Kidney epithelial cell (primary cell): Measurements from ENCODE around the gene EIF3A. TPM values are rescaled to one million over a fixed set of nuclear protein-coding genes. Genes with fewer than 3 reads are reported as not detected.

Source experiments
- DNase-seq: peaks from one replicate; pipeline ENCODE4 v3.0.0-alpha.2; 2010; ENCODE audit warnings: low read depth
- H3K27me3 ChIP-seq: 2 replicates; pipeline ENCODE4 v1.6.0; 2011; ENCODE audit warnings: low read length; ENCODE audit not compliant: control insufficient read depth, insufficient read depth
- H3K36me3 ChIP-seq: 2 replicates; pipeline ENCODE4 v1.5.1; 2011; ENCODE audit warnings: low read length; ENCODE audit not compliant: control insufficient read depth, insufficient read depth
- H3K4me3 ChIP-seq: 2 replicates; pipeline ENCODE4 v1.5.1; 2011; ENCODE audit warnings: low read depth, mild to moderate bottlenecking, control low read depth, low read length
- total RNA-seq: library from RNA; depleted of rRNA; stranded (reverse); fragments of >200 nt; gene quantifications from 2 replicates; pipeline ENCODE4 v1.2.3, GENCODE V29; 2015
- TF ChIP-seq, protein P1 (sequence below): IDR thresholded peaks from 2 replicates; pipeline ENCODE4 v1.5.1; 2011; ENCODE audit warnings: mild to moderate bottlenecking, moderate library complexity, low read length, control low read depth, inconsistent platforms; ENCODE audit not compliant: insufficient read depth, poor library complexity, severe bottlenecking

The EIF3A gene
- total RNA-seq, 1 donor from 2014 or later, result 140 TPM

DNA sequence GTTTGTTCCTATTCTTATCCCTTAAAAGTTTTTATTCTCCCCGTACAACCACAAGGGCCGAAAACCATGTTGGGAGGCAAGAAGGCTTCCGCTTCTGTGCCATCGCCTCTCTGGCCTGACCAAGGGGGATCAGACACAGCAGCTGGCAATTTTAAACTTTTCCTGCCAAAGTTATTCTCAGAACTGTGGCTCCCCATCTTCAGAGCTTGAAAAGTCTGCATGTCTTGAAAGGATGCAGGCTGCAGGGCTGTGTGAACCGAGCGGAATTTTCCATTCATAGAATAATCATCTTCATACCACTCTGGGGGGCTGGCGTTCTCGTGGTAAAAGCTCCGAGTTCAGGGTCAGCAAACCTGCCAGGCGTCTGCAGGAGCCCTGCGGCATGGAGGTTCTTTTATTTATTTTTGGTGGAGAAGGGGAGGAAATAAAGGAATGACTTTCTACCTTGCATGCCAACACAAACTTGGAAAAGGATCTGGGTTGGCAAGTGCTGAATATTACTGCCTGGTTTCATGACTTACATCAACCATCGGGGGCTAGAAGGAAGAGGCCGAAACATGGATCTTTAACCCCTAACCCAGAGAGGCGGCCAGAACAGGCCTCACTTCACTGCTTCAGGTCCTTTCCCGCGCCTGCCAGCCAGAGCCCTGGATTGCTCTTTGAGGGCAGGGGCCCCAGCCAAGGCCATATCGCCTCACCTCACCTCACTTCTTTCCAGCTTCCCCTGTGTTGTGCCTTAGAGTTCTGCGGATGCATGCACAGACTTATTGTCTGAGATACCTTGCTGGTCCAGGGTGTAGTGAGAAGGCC lies 54.1 kb downstream of the EIF3A start:
- H3K27me3 ChIP-seq, result no peaks in the 10 kb centered on the region
- DNase-seq, result no peak
- no peak overlapping the region for H3K4me3 ChIP-seq
- no peaks in the 10 kb centered on the region for H3K36me3 ChIP-seq
- TF ChIP-seq, protein P1, sequence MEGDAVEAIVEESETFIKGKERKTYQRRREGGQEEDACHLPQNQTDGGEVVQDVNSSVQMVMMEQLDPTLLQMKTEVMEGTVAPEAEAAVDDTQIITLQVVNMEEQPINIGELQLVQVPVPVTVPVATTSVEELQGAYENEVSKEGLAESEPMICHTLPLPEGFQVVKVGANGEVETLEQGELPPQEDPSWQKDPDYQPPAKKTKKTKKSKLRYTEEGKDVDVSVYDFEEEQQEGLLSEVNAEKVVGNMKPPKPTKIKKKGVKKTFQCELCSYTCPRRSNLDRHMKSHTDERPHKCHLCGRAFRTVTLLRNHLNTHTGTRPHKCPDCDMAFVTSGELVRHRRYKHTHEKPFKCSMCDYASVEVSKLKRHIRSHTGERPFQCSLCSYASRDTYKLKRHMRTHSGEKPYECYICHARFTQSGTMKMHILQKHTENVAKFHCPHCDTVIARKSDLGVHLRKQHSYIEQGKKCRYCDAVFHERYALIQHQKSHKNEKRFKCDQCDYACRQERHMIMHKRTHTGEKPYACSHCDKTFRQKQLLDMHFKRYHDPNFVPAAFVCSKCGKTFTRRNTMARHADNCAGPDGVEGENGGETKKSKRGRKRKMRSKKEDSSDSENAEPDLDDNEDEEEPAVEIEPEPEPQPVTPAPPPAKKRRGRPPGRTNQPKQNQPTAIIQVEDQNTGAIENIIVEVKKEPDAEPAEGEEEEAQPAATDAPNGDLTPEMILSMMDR, result no peak

DNA sequence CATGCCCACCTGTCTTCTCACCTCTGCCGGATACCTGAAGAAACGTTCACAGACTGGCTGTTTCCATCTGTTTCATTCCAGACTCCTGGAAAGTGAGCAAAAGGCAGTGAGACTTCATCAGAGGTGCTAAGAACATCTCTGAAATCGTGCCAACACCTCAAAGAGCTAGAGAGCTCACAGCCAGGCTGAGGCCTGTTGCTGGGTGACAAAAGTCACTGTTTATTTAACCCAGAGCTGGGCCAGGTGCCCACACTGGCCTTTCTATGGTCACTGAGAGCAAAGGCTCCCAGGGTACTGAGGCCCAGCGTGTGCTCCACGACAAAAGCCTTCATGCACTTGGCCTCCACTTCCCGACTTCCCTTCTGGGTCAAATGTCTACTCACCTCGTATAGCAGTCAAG lies 54.8 kb downstream of the EIF3A start:
- TF ChIP-seq, protein P1, result no peak
- Histone ChIP-seq H3K27me3 (no peaks in the 10 kb centered on the region), H3K36me3 (no peaks in the 10 kb centered on the region), H3K4me3 (no peak overlapping the region)
- no peak for DNase-seq

DNA sequence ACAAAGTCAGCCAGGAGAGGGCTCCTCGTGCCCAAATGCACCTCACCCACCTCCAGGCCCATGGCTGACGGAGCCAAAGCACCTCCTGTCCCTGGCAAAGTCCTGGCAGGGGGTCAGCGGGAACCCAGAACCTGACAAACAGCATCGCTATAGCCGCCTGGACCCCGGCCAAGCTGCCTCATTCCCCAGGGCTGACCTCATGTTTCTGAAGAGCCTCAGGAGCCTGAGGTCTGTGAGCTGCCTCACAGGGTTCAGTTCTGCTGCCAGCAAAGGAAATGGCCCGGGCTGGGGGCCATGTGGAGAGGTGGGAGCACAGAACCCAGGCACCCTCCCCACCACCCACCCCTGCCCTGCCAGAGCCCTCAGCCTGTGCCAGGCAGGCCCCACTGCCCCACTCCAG lies 55.3 kb downstream of the EIF3A start:
- Histone ChIP-seq H3K27me3 (no peaks in the 10 kb centered on the region), H3K4me3 (no peak overlapping the region), H3K36me3 (no peaks in the 10 kb centered on the region)
- TF ChIP-seq, protein P1, result no peak
- no peak for DNase-seq

DNA sequence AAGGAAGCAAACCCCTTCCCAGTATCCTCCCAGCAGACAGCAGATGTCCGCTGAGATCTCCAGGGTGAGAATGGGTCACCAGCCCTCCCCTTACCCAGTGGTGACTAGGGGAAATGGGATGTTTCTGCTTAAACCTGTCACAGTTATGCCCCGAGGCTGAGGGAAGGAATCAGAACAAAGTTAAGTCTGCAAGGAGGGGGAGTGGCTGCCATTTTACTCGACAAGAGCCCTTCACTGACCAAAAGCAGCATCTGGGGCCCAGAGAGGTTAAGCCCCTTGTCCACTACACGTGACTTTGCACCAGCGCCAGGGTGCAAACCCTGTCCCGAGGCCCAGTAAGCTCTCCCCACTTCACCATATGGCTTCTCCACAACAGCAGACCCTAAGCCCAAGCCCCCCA lies 55.7 kb downstream of the EIF3A start:
- Histone ChIP-seq H3K4me3 (no peak overlapping the region), H3K36me3 (no peaks in the 10 kb centered on the region), H3K27me3 (no peaks in the 10 kb centered on the region)
- TF ChIP-seq, protein P1, result no peak
- DNase-seq, result no peak

DNA sequence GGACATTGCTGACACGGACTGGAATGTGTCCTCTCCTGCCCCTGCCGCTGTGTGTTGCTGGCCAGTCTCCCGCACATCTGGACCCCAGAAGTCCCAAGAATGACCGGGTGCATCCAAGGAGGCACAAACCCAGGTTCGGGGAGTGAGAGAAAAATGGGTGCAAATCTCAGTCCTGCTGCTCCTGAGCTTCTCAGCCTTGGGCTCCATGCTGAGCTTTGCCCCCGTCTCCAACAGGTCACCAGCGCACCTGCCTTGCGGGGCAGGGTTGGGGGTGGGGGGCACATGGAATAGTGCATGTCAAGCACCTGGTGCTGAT lies 57.1 kb downstream of the EIF3A start:
- TF ChIP-seq, protein P1, result no peak
- H3K27me3 ChIP-seq, result no peaks in the 10 kb centered on the region
- no peaks in the 10 kb centered on the region for H3K36me3 ChIP-seq
- DNase-seq, result no peak
- no peak overlapping the region for H3K4me3 ChIP-seq
